HTERT RPE-1 (cell line): ENCODE data around the gene NCKAP5.

Source experiments
- in situ Hi-C: fragments of 300-500 bp; cut with MboI; formaldehyde crosslinking; loops from 4 replicates; pipeline ENCODE4 v1.14.3; 2020; ENCODE audit warnings: low sequenced_read_pairs

Gene NCKAP5

GRCh38 chr2:133568172-133568571, at the start of gene NCKAP5:
Gene NCKAP5 (minus strand): TSS chr2:133568463. CDS start chr2:133517526, 50,937 bp downstream.
- in situ Hi-C loops: no loop called here

DNA sequence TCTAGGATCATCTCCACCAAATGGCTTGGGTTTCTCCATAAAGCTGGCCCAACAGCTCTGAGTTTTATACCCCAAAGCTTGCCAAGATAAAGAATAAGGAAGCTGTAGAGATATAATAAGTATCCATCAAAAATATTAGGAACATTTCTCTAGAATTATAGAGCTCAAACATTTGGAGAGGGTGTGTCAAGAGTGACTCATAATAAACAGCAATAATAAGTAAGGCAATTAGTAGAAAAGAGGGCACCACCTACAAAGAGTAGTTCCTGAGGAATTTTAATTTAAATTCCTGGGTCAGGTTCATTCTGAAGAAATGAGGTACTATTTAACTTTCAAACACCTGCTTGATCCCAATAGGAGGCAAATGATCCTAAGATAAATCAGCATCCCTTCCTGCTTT, 41.4 kb upstream of the NCKAP5 start:
- in situ Hi-C loops: no loop called here

DNA sequence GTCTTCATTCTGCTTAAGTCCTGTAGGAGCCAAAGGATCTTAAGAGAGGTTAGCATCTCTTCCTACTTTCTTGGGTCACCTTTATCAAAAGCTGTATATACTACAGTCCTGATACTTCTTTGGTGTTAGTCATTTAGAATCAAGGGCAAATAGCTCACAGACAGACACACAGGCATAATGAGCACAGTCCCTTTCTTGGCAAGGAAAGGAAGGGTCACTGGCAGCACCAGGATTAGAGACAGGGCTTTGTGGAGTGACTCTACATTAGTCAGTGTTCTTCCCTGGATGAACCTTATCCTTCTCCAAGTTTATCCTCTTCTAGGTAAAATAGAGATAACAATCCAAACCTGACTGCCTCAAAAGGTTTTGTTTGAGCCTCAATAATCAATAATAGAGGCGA, 40.0 kb upstream of the NCKAP5 start:
- in situ Hi-C loops: no loop called here

- in situ Hi-C loops: no loop called here
Measured at GRCh38 chr2:133607679-133608078, 39.4 kb upstream of the NCKAP5 start.

DNA sequence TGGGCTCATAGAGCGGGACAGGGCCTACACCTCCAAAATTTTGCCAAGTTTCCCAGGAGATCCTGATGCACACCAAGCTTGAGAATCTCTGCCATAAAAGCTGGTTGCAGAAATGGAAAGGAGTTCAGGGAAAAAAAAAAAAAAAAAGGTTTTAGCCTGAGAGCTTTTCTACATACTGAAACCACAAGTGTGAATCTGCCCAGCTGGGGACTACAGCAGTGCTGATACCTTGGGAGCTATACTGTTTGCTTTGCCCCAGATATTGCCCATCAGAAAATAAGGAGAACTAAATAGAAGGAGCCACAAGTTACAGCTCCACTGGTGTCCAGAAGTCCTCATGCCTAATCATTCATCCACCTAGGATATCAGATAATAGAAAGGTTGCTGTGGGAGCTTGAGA, 38.4 kb upstream of the NCKAP5 start:
- in situ Hi-C loops: no loop called here

- in situ Hi-C loops: no loop called here
Measured at GRCh38 chr2:133605766-133606137, 37.5 kb upstream of the NCKAP5 start.

GRCh38 chr2:133605011-133605765, 36.9 kb upstream of the NCKAP5 start:
- in situ Hi-C loops: no loop called here

DNA sequence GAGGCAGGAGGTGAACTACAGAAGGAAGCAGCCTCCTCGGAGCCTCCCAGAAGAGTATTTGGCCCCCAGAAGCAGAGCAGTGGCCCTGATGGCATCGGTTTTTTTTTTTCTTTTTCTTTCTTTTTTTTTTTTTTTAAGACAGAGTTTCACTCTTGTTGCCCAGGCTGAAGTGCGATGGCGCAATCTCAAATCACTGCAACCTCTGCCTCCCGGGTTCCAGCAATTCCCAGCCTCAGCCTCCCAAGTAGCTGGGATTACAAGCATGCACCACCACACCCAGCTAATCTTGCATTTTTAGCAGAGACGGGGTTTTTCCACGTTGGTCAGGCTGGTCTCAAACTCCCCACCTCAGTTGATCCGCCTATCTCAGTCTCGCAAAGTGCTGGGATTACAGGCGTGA, 34.8 kb upstream of the NCKAP5 start:
- in situ Hi-C loops: no loop called here

DNA sequence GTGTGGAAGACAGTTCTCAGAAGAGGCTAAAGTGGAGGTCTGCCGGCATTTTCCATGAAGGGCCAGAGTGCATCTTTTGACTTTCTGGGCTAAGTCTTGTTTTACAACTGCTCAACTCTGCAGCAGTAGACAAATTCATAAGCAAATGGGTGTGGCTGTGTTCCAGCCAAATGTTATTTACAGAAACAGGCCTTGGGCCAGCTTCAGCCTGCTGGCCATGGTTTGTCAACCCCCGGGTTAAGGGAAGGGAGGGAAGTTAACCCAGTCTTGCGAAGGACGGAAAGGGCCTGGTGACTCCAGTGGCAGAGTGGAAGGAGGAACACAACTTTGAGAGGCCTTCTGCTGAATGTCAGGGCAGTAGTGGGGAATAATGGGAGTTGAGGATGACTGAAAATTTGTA, 34.3 kb upstream of the NCKAP5 start:
- in situ Hi-C loops: no loop called here

DNA sequence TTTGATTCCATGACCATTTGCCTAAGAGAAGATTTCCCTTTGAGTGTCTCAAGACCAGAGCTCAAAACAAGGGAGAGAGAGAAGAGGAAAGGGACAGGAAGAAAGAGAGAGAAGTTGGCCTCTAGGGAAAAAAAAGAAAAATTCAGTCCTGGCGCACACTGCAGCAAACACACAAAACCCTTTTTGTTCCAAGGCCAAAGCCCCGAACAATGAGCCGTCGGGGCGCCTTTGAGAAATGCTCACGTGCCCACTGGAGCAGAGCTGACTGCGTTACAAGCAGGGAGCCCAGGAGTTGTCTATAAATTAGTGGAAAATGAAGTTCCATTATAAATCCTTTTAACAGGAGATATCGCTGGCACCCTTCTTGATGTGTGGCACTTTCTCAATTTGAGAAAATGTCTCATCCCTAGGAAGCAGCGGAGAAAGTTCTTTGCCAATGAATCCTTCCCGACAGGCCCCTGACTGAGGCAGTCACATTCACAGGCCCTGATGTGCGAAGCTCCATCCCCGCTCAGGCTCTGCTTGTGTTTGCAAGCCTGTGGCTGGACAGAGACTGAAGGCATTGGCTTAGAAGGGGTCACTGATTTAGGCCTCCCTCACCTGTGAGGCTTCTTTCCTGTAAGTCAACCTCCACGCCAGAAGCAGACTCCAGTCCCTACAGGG, 32.1 kb upstream of the NCKAP5 start:
- in situ Hi-C loops: no loop called here

DNA sequence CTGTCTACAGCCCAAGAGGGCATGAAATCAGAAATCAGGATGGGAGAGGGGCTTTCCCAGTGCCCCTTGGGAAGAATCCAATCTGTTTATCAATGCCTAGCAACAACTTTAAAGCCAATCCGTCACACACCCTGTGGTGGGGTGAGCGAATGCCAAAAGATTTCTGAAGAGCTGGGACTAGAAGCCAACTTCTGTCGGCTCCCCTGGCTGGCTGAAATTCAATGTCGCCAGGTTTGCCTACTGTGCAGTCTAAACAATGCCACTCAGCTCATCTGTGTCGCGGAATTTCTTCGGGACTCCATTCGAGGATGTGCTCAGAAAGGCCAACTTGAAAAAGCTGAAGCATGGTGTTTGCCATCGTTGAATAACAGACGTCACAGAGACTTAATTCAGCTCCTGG, 31.5 kb upstream of the NCKAP5 start:
- in situ Hi-C loops: no loop called here

DNA sequence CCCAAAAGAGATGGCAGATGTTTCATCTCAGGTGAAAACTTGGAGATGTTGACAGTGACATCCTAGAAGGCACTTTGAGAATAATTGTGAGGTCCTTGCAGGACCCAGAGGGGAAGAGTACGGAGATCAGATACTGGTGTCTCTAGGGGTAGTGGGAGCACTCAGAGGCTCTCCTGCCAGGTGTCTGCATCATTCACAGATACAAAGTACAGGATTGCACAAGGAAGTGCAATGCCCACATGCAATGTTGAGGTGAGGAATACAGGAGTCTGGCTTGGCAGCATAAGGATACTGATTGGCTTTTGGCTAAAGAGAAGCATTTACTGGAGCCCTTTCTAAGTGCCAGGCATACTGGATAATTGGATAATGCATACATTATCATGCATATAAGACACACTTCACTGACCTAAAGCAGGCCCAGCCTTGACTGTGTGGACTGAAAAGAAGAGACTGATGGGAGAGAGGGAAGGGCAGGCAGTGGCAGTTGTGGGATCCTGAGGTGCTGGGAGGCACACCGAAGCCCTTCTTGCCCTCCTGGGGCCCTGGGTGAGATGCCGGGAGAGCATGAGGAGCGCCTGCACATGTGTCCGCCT, 31.0 kb upstream of the NCKAP5 start:
- in situ Hi-C loops: no loop called here

- in situ Hi-C loops: no loop called here
Measured at GRCh38 chr2:133598769-133599168, 30.5 kb upstream of the NCKAP5 start.

GRCh38 chr2:133596701-133597393, 28.6 kb upstream of the NCKAP5 start:
- in situ Hi-C loops: no loop called here

GRCh38 chr2:133591164-133591563, 22.9 kb upstream of the NCKAP5 start:
- in situ Hi-C loops: no loop called here

GRCh38 chr2:133589456-133589855, 21.2 kb upstream of the NCKAP5 start:
- in situ Hi-C loops: no loop called here

GRCh38 chr2:133588144-133588543, 19.9 kb upstream of the NCKAP5 start:
- in situ Hi-C loops: no loop called here

DNA sequence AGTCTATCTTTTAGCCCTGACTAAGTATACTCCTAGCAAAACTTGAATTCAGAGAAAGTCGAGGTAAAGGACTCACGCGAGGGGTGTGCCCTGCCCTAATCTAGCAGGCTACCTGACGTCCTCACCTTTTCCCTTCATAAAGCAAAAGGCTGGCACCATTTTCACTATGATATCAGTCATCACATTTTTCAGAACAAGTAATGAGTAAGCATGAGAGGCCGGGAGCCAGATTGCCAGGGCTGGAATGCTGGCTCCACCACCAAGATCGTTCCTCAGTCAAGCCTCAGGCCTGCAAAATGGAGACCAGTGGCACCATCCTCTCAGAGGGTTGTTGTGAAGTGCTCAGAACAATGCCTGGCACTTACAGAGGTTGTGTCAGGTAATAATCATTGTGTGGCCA, 18.7 kb upstream of the NCKAP5 start:
- in situ Hi-C loops: no loop called here

DNA sequence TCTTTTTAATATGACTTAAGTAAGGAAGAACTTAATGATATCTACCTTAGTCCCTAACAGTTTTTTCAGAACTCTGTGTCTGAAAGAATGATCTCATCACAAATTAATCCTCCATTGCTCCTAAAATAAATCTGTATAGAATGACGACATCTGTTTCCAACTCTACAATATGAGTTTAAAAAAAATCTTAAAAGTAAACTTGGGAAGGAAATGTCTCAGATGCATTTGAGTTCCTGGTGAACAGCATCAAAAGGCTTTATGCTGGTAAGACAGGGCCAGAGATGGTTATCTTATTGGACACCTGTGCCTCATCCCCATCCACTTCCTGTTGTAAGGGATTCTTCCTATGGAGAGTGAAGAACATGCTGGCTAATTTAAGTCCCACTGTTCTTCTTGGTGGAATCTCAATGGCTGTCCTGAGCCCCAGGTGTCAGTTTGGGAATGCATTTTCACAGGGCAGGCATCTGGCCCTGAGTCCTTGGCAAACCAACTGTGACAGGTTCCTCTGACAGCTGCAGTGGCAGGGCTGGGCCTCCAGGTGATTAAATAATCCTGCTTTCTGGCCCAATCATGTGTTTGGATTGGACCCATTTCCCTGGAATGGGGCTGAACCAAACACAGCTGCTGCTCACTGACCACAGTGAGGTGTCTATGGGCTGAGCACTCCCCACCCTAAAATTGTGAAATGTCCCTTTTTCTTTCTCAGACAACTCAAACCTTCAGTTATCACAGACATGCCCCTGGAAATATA, 12.9 kb upstream of the NCKAP5 start:
- in situ Hi-C loops: no loop called here

DNA sequence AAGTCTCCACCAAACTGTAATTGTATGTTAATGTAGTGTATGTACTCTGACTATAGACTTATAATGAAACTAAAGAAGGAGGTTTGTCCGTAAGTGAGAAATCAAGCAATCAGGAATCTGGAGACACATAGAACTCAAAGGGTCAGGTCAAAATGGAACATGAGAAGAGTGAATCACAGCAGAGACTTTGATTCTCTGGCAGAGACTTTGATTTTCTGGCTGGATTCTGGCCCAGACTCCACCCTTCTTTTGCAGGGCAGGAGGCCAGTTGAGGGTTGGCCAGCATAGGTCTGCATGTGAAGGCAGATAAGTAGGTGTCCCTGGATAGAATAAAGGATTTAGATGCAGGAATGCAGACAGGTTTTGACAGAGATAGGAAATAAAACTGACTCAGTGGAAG, 11.0 kb upstream of the NCKAP5 start:
- in situ Hi-C loops: no loop called here

- in situ Hi-C loops: no loop called here
Measured at GRCh38 chr2:133576714-133577113, 8.5 kb upstream of the NCKAP5 start.
